ENCODE measurements around the gene NCK1. TPM values are rescaled to one million over a fixed set of nuclear protein-coding genes. Genes with fewer than 3 reads are reported as not detected.

Gene NCK1
- total RNA-seq, 5 donors from 2014 or later (not counting 1 experiment from before 2014, with no cell fraction given): 46.9 to 65.3 (median 50.9) TPM

DNA sequence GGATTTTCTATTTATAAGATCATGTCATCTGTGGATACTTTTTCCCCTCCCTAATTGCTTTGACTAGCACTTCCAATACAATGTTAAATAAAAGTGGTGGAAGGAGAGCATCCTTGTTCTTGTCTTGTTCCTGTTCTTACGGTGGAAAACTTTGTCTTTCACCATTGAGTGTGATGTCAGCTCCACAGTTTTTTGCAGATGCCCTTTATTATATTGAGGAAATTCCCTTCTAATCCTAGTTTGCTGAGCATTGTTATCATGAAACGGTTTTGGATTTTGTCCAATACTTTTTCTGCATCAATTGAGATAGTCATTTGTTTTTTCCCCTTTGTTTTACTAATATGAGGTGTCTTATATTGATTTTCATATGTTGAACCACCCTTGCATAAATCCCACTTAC is 75.8 kb downstream of the NCK1 start:
- POLR2A ChIA-PET: no interaction called here

DNA sequence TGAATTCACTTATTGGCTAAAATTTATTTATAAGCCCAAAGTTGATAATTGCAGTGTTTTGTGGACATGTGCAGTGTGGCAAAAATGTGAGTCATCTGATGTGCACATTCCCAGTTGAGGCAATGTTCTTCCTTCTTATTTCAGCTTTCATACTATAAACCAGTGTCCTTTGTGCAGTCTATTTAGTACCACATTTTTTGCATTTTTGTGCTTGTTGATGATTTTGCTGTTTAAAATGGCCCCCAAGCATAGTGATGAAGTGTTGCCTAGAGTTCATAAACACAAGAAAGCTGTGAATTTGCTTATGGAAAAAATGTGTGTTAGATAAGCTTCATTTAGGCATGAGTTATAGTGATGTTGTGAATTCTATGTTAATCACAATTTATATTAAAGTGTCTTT is 76.3 kb downstream of the NCK1 start:
- peaks cover 0 to 10% of the 10 kb centered on the region in 2 donors for H3K36me3 ChIP-seq (ENCODE audit: control insufficient read depth in 2 of 2, extremely low read depth in 1 of 2, insufficient read depth in 1 of 2, low read length in 1 of 2)
- Mint-ChIP-seq H3K9me3 (peaks cover 0 to 6% (median 0%) of the 10 kb centered on the region in 3 donors), H3K4me1 (peaks cover 74 to 82% (median 81%) of the 10 kb centered on the region in 3 donors), H3K4me3 (no peak overlapping the region), H3K27ac (no peak overlapping the region), H3K27me3 (no peaks in the 10 kb centered on the region), H3K36me3 (peaks cover 44% of the 10 kb centered on the region)
- CTCF ChIA-PET: interaction anchor here in 1 of 2 donors (1.0 kb wide), 1 partner anchor 186 kb away, joined by 3 read pairs; the partner anchor contains the start of gene STAG1
- no peak overlapping the region for H3K27ac ChIP-seq (ENCODE audit: low read length)
- H3K4me3 ChIP-seq (ENCODE audit: control insufficient read depth in 1 of 2, extremely low read depth in 1 of 2, low read length in 1 of 2): no peak overlapping the region
- DNase-seq (no peak), ATAC-seq (replicated peaks in 1 of 4) (no peak)
- POLR2A ChIA-PET: interaction anchor here in 1 of 2 donors (1.1 kb wide), 1 partner anchor 19 kb away, joined by 3 read pairs; no protein-coding TSS in a partner anchor
- H3K9me3 ChIP-seq: no peaks in the 10 kb centered on the region
- H3K27me3 ChIP-seq (replicated peaks in 1 of 2; ENCODE audit: control insufficient read depth in 2 of 2, extremely low read depth in 1 of 2, insufficient read depth in 2 of 2, low read length in 1 of 2): no peaks in the 10 kb centered on the region
- peaks cover 2 to 10% of the 10 kb centered on the region in 2 experiments for H3K4me1 ChIP-seq (ENCODE audit: control insufficient read depth in 1 of 2, extremely low read depth in 1 of 2, insufficient read depth in 2 of 2, low read length in 2 of 2)

More for the DNA sequence above, 75.8 kb downstream of the NCK1 start:
- peaks cover 0 to 10% of the 10 kb centered on the region in 2 donors for H3K36me3 ChIP-seq (ENCODE audit: control insufficient read depth in 2 of 2, extremely low read depth in 1 of 2, insufficient read depth in 1 of 2, low read length in 1 of 2)
- H3K27me3 ChIP-seq (replicated peaks in 1 of 2; ENCODE audit: control insufficient read depth in 2 of 2, extremely low read depth in 1 of 2, insufficient read depth in 2 of 2, low read length in 1 of 2): no peaks in the 10 kb centered on the region
- no peak overlapping the region for H3K4me3 Mint-ChIP-seq
- H3K36me3 Mint-ChIP-seq: peaks cover 47% of the 10 kb centered on the region
- H3K27me3 Mint-ChIP-seq: no peaks in the 10 kb centered on the region
- H3K27ac Mint-ChIP-seq: peak overlapping the region in 1 of 2 donors; percentile 0
- peaks cover 2 to 9% of the 10 kb centered on the region in 2 experiments for H3K4me1 ChIP-seq (ENCODE audit: control insufficient read depth in 1 of 2, extremely low read depth in 1 of 2, insufficient read depth in 2 of 2, low read length in 2 of 2)
- H3K27ac ChIP-seq (ENCODE audit: low read length): no peak overlapping the region
- H3K4me3 ChIP-seq (ENCODE audit: control insufficient read depth in 1 of 2, extremely low read depth in 1 of 2, low read length in 1 of 2): no peak overlapping the region
- peaks cover 74 to 82% (median 81%) of the 10 kb centered on the region in 3 donors for H3K4me1 Mint-ChIP-seq
- peaks cover 0 to 6% (median 0%) of the 10 kb centered on the region in 3 donors for H3K9me3 Mint-ChIP-seq
- no peaks in the 10 kb centered on the region for H3K9me3 ChIP-seq
- CTCF ChIA-PET: interaction anchor here in 1 of 2 donors (1.0 kb wide), 1 partner anchor 185 kb away, joined by 3 read pairs; the partner anchor contains the start of gene STAG1
- no peak for DNase-seq
- WGBS (ENCODE audit: insufficient coverage): no CpG with 5 or more reads among the region's 2 CpGs
- no peak for ATAC-seq (replicated peaks in 1 of 4)

DNA sequence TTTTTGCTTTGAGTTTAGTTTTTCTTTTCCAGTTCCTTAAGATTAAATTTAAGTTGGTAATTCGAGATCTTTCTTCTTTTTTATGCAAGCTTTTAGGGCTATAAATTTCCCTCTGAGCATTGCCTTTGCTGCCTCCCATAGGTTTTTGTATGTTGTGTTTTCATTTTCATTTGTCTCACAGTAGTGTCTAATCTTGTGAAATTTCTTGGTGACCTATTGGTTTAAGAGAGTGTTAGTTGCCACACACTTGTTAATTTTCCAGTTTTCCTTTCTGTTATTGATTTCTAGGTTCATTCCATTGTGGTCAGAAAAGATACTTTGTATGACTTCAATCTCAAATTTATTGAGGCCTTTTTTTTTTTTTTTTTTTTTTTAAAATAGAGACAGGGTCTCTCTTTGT is 77.5 kb downstream of the NCK1 start:
- ATAC-seq (replicated peaks in 1 of 4): no peak
- ChIA-PET POLR2A (interaction anchor here in 1 of 2 donors (1.1 kb wide), 1 partner anchor 20 kb away, joined by 3 read pairs; no protein-coding TSS in a partner anchor), CTCF (interaction anchor here in 1 of 2 donors (0.6 to 1.0 kb wide), 2 partner anchors 15 to 78 kb away, joined by 3 read pairs; no protein-coding TSS in a partner anchor)
- H3K4me3 ChIP-seq (ENCODE audit: control insufficient read depth in 1 of 2, extremely low read depth in 1 of 2, low read length in 1 of 2): no peak overlapping the region
- no peaks in the 10 kb centered on the region for H3K9me3 ChIP-seq
- no peaks in the 10 kb centered on the region for H3K27me3 Mint-ChIP-seq
- H3K4me1 Mint-ChIP-seq: peaks cover 69 to 81% (median 76%) of the 10 kb centered on the region in 3 donors
- no peak overlapping the region for H3K27ac ChIP-seq (ENCODE audit: low read length)
- peak overlapping the region; percentile 11 to 77 for H3K27ac Mint-ChIP-seq
- no peaks in the 10 kb centered on the region for H3K27me3 ChIP-seq (replicated peaks in 1 of 2; ENCODE audit: control insufficient read depth in 2 of 2, extremely low read depth in 1 of 2, insufficient read depth in 2 of 2, low read length in 1 of 2)
- H3K36me3 ChIP-seq (ENCODE audit: control insufficient read depth in 2 of 2, extremely low read depth in 1 of 2, insufficient read depth in 1 of 2, low read length in 1 of 2): peaks cover 0 to 7% of the 10 kb centered on the region in 2 donors
- H3K9me3 Mint-ChIP-seq: peaks cover 0 to 6% (median 0%) of the 10 kb centered on the region in 3 donors
- H3K36me3 Mint-ChIP-seq: peaks cover 42% of the 10 kb centered on the region
- WGBS (ENCODE audit: insufficient coverage): no CpG with 5 or more reads among the region's 1 CpG
- H3K4me3 Mint-ChIP-seq: peak overlapping the region in 2 of 3 donors; percentile 28 to 39
- peaks cover 2 to 10% of the 10 kb centered on the region in 2 experiments for H3K4me1 ChIP-seq (ENCODE audit: control insufficient read depth in 1 of 2, extremely low read depth in 1 of 2, insufficient read depth in 2 of 2, low read length in 2 of 2)
- peak in 1 of 35 experiments; percentile 12 for DNase-seq

DNA sequence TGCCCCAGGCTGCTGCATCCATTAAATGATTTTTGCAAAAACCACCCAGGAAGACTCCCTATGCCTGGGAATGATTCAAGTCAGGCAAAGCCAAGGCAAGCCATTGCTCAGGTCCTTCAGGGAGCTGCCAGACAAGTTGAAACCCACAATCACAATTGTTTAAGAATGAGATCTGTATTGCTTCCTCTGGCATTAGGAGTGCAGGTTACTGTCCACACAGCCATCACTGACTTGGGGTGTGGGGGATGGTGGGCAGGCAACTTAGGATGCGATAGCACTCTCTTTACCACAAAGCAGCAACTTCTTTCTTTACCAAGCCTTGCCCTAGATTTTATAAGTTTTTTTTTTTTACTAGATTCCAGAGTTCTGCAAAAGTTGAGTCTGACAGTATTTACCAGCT is 80.8 kb downstream of the NCK1 start:
- no peak overlapping the region for H3K4me3 Mint-ChIP-seq
- ChIA-PET POLR2A (interaction anchor here in 1 of 2 donors (0.6 to 0.7 kb wide), 2 partner anchors 55 to 452 kb away, joined by 4 read pairs; no protein-coding TSS in a partner anchor), CTCF (no interaction called here)
- H3K27me3 Mint-ChIP-seq: no peaks in the 10 kb centered on the region
- peaks cover 60 to 69% (median 66%) of the 10 kb centered on the region in 3 donors for H3K4me1 Mint-ChIP-seq
- no peak overlapping the region for H3K4me3 ChIP-seq (ENCODE audit: control insufficient read depth in 1 of 2, extremely low read depth in 1 of 2, low read length in 1 of 2)
- ATAC-seq (replicated peaks in 1 of 4): no peak
- DNase-seq: peak in 5 of 35 experiments; percentile 3 to 18 (median 7)
- H3K27ac ChIP-seq (ENCODE audit: low read length): no peak overlapping the region
- H3K27me3 ChIP-seq (replicated peaks in 1 of 2; ENCODE audit: control insufficient read depth in 2 of 2, extremely low read depth in 1 of 2, insufficient read depth in 2 of 2, low read length in 1 of 2): no peaks in the 10 kb centered on the region
- no peaks in the 10 kb centered on the region for H3K9me3 ChIP-seq
- peaks cover 37% of the 10 kb centered on the region for H3K36me3 Mint-ChIP-seq
- peaks cover 2 to 10% of the 10 kb centered on the region in 2 experiments for H3K4me1 ChIP-seq (ENCODE audit: control insufficient read depth in 1 of 2, extremely low read depth in 1 of 2, insufficient read depth in 2 of 2, low read length in 2 of 2)
- no CpG with 5 or more reads among the region's 1 CpG for WGBS (ENCODE audit: insufficient coverage)
- no peaks in the 10 kb centered on the region for H3K9me3 Mint-ChIP-seq
- peak overlapping the region; percentile 4 to 25 for H3K27ac Mint-ChIP-seq
- H3K36me3 ChIP-seq (ENCODE audit: control insufficient read depth in 2 of 2, extremely low read depth in 1 of 2, insufficient read depth in 1 of 2, low read length in 1 of 2): peaks cover 0 to 13% of the 10 kb centered on the region in 2 donors

DNA sequence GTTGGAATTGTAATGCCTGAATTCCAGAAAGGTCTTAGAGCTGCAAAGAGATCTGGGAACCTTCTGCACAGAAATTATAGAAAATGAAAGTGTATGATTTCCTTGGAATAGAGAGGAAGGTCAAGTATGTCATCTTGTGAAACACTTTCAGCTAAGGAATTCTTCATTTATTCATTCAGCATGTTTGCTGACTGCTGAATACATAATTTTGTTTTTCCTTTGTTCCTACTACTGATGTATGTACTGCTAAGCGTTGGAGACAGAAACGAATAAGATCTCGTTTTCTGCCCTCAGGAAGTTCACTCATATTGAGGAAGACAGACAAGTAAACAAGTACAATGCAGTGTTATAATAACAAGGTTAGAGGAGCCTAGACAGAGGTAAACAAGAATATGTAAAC is 81.4 kb downstream of the NCK1 start:
- Mint-ChIP-seq H3K27me3 (no peaks in the 10 kb centered on the region), H3K4me3 (no peak overlapping the region), H3K27ac (peak overlapping the region; percentile 44 to 80), H3K4me1 (peaks cover 56 to 68% (median 65%) of the 10 kb centered on the region in 3 donors), H3K9me3 (no peaks in the 10 kb centered on the region), H3K36me3 (peaks cover 39% of the 10 kb centered on the region)
- Histone ChIP-seq H3K9me3 (no peaks in the 10 kb centered on the region), H3K36me3 (ENCODE audit: control insufficient read depth in 2 of 2, extremely low read depth in 1 of 2, insufficient read depth in 1 of 2, low read length in 1 of 2) (peaks cover 0 to 13% of the 10 kb centered on the region in 2 donors), H3K4me3 (ENCODE audit: control insufficient read depth in 1 of 2, extremely low read depth in 1 of 2, low read length in 1 of 2) (no peak overlapping the region), H3K27me3 (replicated peaks in 1 of 2; ENCODE audit: control insufficient read depth in 2 of 2, extremely low read depth in 1 of 2, insufficient read depth in 2 of 2, low read length in 1 of 2) (no peaks in the 10 kb centered on the region), H3K27ac (ENCODE audit: low read length) (no peak overlapping the region), H3K4me1 (ENCODE audit: control insufficient read depth in 1 of 2, extremely low read depth in 1 of 2, insufficient read depth in 2 of 2, low read length in 2 of 2) (peaks cover 2 to 10% of the 10 kb centered on the region in 2 experiments)
- POLR2A ChIA-PET: interaction anchor here in 1 of 2 donors (0.6 kb wide), 1 partner anchor 453 kb away, joined by 4 read pairs; no protein-coding TSS in a partner anchor
- CTCF ChIA-PET: interaction anchor here in 1 of 2 donors (0.6 kb wide), 1 partner anchor 864 kb away, joined by 4 read pairs; no protein-coding TSS in a partner anchor
- no peak for ATAC-seq (replicated peaks in 1 of 4)
- no CpG with 5 or more reads among the region's 3 CpGs for WGBS (ENCODE audit: insufficient coverage)
- DNase-seq: no peak

DNA sequence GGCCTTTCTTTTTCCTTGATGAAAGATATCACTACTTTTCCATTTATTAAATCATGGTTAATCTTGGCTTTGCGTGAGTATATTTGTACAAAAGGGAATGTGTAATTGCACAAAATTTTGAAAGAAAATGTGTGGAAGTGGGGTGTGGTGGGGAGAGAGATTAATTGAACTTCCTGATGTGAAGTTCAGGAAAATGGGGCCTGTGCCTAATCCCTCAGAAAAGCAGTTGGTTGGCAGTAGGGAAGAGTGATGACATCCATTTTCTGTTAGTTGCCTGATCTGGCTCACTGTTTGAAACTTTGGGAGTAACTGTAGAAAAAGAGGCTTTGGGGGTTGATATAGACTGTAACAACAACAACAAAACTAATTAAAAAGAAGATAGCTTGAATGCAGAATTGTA is 85.0 kb downstream of the NCK1 start:
- H3K9me3 Mint-ChIP-seq: no peaks in the 10 kb centered on the region
- POLR2A ChIA-PET: interaction anchor here in 1 of 2 donors (0.6 to 1.0 kb wide), 2 partner anchors 87 to 201 kb away, joined by 3 read pairs; no protein-coding TSS in a partner anchor
- H3K4me1 Mint-ChIP-seq: peaks cover 30 to 42% (median 41%) of the 10 kb centered on the region in 3 donors

More for the DNA sequence above, 85.0 kb downstream of the NCK1 start:
- no peaks in the 10 kb centered on the region for H3K9me3 ChIP-seq
- no peaks in the 10 kb centered on the region for H3K27me3 Mint-ChIP-seq
- H3K27ac Mint-ChIP-seq: peak overlapping the region in 1 of 2 donors; percentile 45
- DNase-seq (no peak), ATAC-seq (replicated peaks in 1 of 4) (no peak)
- H3K36me3 ChIP-seq (ENCODE audit: control insufficient read depth in 2 of 2, extremely low read depth in 1 of 2, insufficient read depth in 1 of 2, low read length in 1 of 2): peaks cover 0 to 13% of the 10 kb centered on the region in 2 donors
- WGBS (ENCODE audit: insufficient coverage): no CpG with 5 or more reads among the region's 1 CpG
- no peak overlapping the region for H3K4me3 ChIP-seq (ENCODE audit: control insufficient read depth in 1 of 2, extremely low read depth in 1 of 2, low read length in 1 of 2)
- H3K27me3 ChIP-seq (replicated peaks in 1 of 2; ENCODE audit: control insufficient read depth in 2 of 2, extremely low read depth in 1 of 2, insufficient read depth in 2 of 2, low read length in 1 of 2): no peaks in the 10 kb centered on the region
- CTCF ChIA-PET: interaction anchor here in 1 of 2 donors (1.5 kb wide), 1 partner anchor 62 kb away, joined by 5 read pairs; no protein-coding TSS in a partner anchor
- H3K4me3 Mint-ChIP-seq: no peak overlapping the region
- no peak overlapping the region for H3K27ac ChIP-seq (ENCODE audit: low read length)
- peaks cover 44% of the 10 kb centered on the region for H3K36me3 Mint-ChIP-seq
- peaks cover 0 to 7% of the 10 kb centered on the region in 2 experiments for H3K4me1 ChIP-seq (ENCODE audit: control insufficient read depth in 1 of 2, extremely low read depth in 1 of 2, insufficient read depth in 2 of 2, low read length in 2 of 2)
